AG04450 (cell line): ENCODE measurements around the gene OR52I1. TPM values are rescaled to one million over a fixed set of nuclear protein-coding genes. Genes with fewer than 3 reads are reported as not detected.

ENCODE experiments used
- CTCF ChIA-PET: fragments of 300-600, 350-600 bp; formaldehyde crosslinking; extraction: SDS; loops from one replicate; lab custom pipeline; 2022; ENCODE audit warnings: antibody characterized with exemption, inconsistent platforms; lab: Charles Lee
- POLR2A ChIA-PET: fragments of 350-600 bp; formaldehyde crosslinking; extraction: SDS; loops from one replicate; lab custom pipeline; 2021; ENCODE audit warnings: antibody characterized with exemption, inconsistent platforms; lab: Yijun Ruan, JAX
- DNase-seq: peaks from one replicate; pipeline ENCODE4 v3.0.0-alpha.2; 2011; ENCODE audit warnings: low read depth, low spot score
- H3K27ac ChIP-seq: one replicate; pipeline ENCODE4 v1.5.1; 2012; ENCODE audit warnings: low read depth, low read length, control low read depth
- H3K27me3 ChIP-seq: one replicate; pipeline ENCODE4 v1.6.0; 2012; ENCODE audit warnings: low read length; ENCODE audit not compliant: control insufficient read depth, insufficient read depth
- H3K4me3 ChIP-seq: 2 replicates; pipeline ENCODE4 v1.5.1; 2011; ENCODE audit warnings: mild to moderate bottlenecking, low read depth, low read length, control low read depth
- H3K9me3 ChIP-seq: 2 replicates; pipeline ENCODE4 v1.5.1; 2012; ENCODE audit warnings: low read length; ENCODE audit not compliant: control insufficient read depth, insufficient read depth
- polyA plus RNA-seq: library from polyadenylated mRNA; depleted of rRNA; stranded (reverse); fragments of >200 nt; gene quantifications from 2 replicates; pipeline ENCODE4 v1.2.3, GENCODE V29; 2011
- TF ChIP-seq, protein P1 (sequence below): IDR thresholded peaks from 2 replicates; pipeline ENCODE4 v1.5.1; 2011; ENCODE audit warnings: low read depth, low read length, control low read depth, inconsistent platforms

OR52I1 gene
- polyA plus RNA-seq, 1 experiment = not detected

DNA sequence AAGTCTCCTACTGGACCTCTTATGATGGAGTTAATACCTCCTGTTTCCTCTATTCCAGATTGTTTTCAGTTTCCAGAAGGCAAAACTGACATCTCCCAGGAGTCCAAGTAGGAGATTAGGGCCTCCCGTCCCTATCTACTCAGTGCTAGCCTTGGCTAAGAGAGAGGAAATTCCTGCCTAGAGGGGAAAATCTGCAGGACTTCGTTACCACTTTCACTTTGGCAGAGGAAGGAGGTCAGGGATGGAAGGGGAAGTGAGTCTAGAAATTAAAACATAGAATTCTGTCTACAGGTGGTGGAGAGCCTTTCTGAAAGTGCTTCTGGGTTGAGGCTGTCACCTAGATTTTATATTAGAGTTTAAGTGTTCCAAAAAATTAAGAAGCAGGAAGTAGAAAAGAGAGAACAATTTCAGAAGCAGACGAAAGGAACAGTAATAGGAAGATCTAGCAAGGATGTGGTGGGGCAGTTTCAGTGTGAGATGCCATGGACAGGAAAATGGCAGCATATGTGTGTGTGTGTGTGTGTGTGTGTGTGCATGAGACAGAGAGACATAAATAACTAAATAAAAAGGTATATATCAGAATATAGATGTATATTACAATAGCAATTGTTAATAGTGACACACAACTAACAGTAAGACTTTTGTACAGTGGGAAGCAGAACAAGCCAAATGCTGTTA lies 16.6 kb downstream of the OR52I1 start:
- Histone ChIP-seq H3K27ac (no peak overlapping the region), H3K27me3 (no peaks in the 10 kb centered on the region), H3K9me3 (no peaks in the 10 kb centered on the region; the same call in 1 of the 2 replicates), H3K4me3 (no peak overlapping the region; the same call in 1 of the 2 replicates)
- CTCF ChIA-PET = interaction anchor here (1.0 to 3.7 kb wide), 2 partner anchors 26 to 423 kb away, joined by 5 to 21 read pairs; partner anchors contain the start of gene OR51D1
- POLR2A ChIA-PET = no interaction called here
- DNase-seq = no peak
- TF ChIP-seq, protein P1, sequence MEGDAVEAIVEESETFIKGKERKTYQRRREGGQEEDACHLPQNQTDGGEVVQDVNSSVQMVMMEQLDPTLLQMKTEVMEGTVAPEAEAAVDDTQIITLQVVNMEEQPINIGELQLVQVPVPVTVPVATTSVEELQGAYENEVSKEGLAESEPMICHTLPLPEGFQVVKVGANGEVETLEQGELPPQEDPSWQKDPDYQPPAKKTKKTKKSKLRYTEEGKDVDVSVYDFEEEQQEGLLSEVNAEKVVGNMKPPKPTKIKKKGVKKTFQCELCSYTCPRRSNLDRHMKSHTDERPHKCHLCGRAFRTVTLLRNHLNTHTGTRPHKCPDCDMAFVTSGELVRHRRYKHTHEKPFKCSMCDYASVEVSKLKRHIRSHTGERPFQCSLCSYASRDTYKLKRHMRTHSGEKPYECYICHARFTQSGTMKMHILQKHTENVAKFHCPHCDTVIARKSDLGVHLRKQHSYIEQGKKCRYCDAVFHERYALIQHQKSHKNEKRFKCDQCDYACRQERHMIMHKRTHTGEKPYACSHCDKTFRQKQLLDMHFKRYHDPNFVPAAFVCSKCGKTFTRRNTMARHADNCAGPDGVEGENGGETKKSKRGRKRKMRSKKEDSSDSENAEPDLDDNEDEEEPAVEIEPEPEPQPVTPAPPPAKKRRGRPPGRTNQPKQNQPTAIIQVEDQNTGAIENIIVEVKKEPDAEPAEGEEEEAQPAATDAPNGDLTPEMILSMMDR = no peak

DNA sequence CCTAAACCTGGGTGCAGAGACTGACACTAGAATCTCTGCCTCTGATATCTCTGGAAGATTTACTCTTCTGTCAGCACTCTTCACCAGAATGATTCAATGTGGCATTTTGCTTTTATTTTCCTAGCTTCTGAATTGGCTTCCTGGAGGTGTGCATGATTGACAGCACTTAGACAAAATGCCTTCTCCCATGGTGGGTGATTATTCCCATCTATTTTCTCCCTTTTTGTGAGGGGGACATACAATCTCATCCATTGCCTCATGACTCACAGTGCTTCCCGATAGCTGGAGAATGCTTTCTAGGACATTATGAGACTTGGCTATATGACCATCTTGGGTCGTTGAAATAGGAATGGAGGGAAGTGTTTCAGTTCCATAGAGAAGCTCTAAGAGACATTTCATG lies 18.1 kb downstream of the OR52I1 start:
- ChIA-PET CTCF (interaction anchor here (1.1 to 1.6 kb wide), 2 partner anchors 14 to 25 kb away, joined by 3 to 6 read pairs; partner anchors contain the start of gene OR51D1), POLR2A (no interaction called here)
- Histone ChIP-seq H3K27ac (no peak overlapping the region), H3K4me3 (no peak overlapping the region), H3K27me3 (no peaks in the 10 kb centered on the region), H3K9me3 (no peaks in the 10 kb centered on the region; the same call in 1 of the 2 replicates)
- TF ChIP-seq, protein P1 = no peak
- no peak for DNase-seq

DNA sequence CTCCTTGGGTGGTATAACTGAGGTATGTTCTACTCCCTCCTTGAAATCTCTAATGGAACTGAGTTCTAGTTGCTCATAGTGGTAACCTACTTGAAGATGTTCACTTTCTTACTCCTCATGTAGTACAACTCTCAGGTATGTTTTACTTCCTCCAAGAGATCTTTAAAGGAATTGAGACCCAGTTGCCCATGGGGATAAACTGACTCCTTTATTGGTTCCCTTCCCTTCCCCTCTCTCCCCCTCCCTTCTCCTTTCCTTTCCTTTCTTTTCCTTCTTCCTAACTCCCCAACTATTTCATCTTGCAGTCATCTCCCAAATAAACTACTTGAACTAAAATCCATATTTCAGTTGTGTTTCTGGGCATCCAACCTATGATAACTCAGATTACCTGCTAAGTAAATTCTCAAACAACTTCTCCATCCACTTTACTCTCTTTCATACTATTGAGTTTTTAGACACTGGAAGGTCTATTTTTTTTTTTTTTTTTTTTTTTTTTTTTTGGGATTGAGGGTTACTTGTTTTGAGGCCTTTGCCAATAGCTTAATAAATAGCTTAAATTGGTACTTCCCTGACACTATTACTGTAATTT lies 22.1 kb downstream of the OR52I1 start:
- TF ChIP-seq, protein P1 = no peak
- ChIA-PET POLR2A (no interaction called here), CTCF (interaction anchor here (2.1 kb wide), 1 partner anchor 11 kb away, joined by 11 read pairs; no protein-coding TSS in a partner anchor)
- H3K27me3 ChIP-seq = no peaks in the 10 kb centered on the region
- H3K4me3 ChIP-seq = no peak overlapping the region
- H3K27ac ChIP-seq = no peak overlapping the region
- DNase-seq = no peak
- no peaks in the 10 kb centered on the region for H3K9me3 ChIP-seq

DNA sequence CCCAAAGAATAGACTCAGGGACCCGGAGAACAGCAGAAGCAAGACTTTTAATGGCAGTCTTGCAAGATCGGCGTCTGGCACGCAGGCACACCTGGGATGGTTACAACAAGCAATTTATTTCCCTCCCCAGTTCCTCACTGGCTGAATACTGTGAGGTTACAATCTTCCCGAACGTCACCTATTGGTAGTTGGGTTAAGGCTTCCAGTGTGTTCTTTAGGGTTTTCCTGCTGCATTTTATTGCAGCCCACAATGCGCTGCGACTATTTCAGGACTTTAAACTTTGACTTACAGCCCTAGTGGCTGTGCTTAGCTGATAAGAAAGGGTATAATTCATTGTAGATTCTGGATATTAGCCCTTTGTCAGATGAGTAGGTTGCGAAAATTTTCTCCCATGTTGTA lies 25.7 kb downstream of the OR52I1 start:
- H3K9me3 ChIP-seq = no peaks in the 10 kb centered on the region
- CTCF ChIA-PET = no interaction called here
- POLR2A ChIA-PET = no interaction called here
- no peak overlapping the region for H3K27ac ChIP-seq
- no peaks in the 10 kb centered on the region for H3K27me3 ChIP-seq
- no peak for DNase-seq
- TF ChIP-seq, protein P1 = no peak
- H3K4me3 ChIP-seq = no peak overlapping the region
